NCI-H1694 treated with DMSO at 0.1 percent for 48 hours (cell line): ENCODE results near the gene DCHS1.
A peak's percentile ranks its signal among the peaks of the same experiment; 100 is the strongest.

Source experiments
- DNase-seq: peaks from one replicate; lab custom pipeline; 2025; lab: John Stamatoyannopoulos, UW

Gene DCHS1

DNA sequence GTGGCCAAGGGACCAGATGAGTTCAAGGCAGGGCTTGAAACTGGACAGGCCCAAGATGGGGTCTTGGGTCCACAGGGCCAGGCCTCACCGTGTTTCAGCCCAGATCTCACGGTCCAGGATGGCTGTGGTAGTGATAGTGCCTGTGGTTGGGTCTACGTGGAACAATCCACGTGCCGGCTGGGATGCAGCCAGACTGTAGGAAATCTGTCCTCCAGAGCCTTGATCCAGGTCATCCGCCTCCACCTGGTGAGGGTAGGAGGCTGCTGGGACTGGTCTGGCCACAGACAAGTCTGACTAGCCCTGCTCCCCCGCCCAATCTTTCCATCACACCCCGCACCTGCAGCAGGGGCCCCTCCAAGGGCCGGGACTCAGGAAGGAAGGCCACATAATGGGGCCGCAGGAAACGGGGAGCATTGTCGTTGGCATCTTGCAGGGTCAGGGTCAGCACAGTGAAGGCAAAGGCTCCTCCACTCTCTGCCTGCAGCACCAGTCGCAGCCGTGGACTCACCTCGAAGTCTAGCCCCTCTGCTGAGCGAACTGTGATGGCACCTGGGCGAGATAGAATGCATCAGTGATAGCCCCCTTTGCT, 29.7 kb downstream of the DCHS1 start:
- no peak for DNase-seq

DNA sequence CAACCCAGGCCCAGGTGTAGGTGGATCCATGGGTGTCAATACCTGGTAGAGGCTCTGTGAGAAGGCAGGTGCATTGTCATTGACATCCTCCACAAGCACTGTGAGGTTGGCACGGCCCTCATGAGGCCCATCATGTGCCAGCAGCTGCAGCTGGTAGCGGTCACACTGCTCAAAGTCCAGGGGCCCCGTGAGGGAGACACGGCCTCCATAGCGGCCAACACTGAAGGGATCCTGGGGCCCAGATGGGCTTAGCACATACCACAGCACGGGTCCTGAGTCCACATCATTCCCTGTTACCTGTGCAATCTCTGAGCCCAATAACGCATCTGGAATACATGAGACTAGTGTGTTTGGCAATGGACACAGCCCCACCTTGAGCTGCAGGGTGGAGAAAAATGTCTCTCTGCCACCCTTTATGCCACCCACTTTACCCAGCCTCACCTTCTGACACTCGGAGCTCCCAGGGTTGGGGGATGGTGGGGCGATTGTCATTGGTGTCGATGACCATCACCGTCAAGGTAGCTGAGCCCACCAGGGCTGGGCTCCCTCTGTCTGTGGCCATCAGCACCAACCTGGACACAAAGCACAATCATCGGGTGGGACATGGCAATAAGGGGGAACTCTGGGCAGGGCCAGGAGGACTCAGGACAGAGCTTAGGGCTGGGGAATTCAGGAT, 30.3 kb downstream of the DCHS1 start:
- DNase-seq, result no peak

DNA sequence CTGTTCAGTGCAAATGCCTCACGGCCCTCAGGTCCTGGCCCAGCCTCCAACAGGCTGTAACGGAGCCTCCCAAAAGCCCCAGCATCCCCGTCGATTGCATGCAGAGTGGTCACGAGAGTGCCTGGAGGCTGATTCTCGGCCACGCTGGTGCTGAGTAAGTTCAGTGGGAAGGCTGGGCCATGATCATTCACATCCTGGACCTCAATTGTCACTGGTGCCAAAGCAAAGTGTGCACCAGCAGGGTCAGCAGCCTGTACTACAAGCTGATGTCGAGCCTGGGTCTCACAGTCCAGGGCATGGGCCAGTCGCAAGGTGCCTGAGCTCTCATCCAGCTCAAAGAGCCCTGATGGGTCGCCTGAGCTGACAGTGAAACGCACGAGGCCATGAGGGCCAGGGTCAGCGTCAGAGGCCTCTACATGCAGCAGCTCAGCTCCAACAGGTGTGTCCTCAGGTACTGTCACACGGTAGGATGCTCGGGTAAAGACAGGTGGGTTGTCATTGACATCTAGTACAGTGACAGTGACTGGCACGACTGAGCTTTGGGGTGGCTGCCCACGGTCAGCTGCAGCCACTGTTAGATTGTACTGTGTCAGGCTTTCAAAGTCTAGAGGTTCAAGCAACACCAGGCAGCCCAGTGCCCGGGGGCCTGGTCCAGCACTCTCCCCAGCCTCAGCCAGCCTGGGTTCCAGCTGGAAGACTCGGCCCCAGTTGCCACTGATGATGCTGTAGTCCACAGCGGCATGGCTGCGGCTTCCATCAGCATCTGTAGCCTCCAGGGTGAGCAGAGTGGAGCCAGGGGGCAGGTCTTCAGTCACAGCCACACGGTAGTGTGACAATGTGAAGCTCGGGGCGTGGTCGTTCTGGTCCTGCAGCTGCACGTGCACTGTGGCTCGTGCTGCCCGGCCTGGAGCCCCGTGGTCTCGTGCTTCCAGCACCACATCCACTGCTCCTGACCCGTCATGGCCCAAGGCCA, 31.9 kb downstream of the DCHS1 start:
- DNase-seq, result no peak

DNA sequence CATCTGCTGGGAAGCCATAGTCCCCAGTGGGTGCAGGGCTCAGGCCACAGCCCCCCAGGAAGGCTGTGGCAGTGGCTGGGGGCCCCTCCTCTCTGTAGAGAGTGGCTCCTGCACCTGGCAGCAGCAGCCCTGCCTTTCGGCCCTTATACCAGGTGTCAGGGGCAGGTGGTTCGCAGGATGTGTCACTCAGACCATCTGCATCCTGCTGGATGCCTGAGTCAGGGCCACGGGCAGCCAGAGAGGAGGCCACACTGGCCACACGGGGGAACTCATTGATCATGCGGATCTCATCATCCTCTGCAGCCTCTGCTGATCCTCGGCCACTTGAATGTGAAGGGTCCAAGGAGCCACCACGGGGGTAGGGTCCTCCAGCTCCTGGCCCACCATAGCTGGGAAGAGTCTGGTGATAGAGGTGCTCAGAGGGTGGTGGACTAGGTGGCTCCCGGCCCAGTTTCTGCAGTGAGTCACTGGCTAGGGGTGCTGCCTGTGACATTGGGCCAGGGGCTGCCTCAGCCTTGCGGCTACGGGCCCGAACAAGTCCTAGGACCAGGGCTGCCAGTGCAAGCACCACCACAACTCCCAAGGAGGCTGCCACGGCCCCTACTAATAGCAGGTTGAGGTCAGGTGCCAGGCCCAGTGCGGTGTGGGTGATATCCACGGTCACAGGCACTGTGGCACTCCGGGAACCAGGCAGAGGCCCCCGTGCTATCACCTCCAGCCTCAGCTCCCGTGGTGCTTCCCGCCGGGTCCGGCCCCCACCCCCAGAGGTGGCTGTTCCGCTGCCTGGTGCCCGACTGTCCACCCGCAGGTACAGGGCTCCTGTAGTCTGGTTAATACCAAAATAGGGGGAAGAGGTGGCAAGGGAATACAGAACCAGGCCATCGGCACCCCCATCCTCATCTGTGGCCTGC, 33.1 kb downstream of the DCHS1 start:
- no peak for DNase-seq

DNA sequence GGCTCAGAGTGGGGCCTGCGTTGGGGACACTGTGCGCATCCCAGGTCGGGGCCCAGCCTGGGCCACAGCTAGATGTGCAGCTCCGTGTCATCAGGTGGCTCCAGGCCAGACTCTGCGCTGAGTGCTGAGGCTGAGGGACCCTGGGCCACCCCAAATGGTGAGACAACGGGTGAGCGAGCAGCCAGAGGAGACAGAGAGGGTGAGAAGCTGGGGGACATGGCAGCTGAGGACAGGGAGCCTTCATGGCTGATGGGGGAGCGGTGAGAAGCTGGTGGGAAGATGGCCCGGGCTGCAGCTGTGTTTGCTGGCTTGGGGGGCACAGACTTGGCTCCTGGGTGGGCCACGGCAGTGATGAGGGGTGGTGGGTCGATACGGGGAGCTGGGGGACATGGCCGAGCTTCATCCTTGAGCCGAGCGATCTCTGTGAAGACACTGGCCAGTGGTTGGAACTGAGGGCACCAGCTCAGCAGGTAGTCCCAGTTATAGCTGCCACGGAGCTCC, 33.8 kb downstream of the DCHS1 start:
- no peak for DNase-seq

DNA sequence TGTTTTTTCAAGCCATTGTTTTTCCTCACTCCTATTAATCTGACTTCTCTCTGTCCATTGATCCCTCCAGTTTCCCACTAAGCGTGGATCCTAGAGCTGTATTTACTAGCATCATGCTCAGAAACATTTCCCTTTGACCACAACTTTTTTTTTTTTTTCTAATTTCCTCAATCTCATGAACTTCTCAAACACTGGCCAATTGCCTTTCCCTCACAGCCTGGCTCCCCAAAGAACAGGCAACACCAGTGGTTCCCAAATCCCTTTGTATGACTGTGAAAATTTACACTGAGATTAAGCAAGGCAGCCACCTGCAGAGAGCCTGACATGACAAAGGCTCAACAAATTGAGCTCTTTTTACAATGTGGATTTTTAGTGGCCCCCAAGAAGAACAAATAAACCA, 35.0 kb downstream of the DCHS1 start:
- no peak for DNase-seq

DNA sequence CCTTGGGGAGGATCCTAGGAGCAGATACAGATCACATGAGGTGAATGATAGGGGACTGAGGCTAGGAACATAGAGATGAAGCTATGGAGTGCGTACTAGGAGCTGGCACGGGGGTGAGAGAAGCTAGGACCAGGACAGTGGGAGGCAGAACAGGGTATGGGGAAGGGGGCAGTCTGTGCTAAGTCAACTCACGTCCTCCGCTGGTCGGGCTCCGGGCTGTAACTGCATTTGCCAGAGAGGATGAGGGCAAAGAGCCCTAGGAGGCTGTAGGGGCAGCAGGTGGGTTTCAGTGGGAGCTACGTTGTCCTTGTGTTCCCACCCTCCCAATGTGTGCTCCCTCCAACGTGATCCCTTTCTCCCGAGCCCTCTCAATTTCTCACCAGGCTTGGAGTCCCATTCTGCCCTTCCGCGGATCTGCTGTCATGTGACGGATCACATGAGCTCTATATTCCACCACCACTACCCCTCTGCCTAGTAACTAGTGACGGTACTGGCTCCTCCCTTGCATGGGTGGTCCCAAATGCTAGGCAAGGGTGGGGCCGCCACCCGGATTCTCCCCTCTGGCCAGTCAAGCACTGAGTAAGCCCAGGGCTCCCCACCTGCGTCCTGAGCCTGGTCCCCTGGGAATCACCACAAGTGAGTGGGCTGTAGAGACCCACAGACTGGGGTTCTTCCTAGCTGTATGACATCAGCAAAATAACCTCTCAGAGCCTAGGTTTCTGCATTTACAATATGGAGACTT, 36.4 kb downstream of the DCHS1 start, which contains the start of gene TPP1:
TSS of gene TPP1 (minus strand) at position 419 of the 742 bp plus-strand sequence. CDS start at position 397, 22 bp downstream.
- peak; percentile 85 for DNase-seq

DNA sequence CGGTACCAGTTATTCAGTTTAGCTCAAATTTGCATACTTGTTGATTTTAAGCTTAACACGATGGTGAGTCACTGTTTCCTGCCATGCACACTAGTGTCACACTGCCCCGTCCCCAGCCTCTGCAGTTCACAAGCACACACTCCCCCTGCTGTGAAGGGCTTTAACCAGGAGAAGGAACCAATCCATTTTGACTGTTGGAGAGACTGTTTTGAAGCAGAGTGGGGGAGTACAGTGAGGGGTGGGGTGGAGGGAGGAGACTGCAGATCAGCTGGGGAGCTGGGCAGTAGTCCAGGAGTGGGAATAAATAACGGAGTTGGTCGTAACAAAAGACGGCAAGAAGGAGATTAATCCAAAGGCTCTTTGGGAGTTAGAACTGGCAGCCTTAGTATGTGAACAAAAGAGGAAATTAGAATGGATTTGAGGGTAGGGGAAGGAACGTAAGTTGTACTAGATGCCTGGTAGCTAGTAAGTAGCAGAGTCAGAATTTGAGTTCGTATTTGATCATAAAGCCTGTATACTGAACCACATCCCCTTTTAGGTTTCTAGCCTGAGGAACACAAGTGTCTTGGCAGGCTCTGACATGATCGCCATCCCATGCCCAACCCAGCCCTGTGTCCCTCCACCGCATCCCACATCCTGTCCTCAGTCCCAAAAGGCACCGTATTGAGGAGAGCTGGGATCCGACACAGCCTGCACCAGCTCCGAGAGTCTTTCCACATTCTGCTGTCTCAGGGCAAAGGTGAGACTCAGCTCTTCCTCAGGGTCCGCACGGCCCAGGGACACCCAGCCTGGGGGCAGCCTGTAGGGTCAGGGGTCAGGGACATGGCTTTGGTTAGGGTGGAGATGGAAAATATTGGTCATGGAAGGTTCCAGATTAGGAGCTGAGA, 37.2 kb downstream of the DCHS1 start:
- no peak for DNase-seq

DNA sequence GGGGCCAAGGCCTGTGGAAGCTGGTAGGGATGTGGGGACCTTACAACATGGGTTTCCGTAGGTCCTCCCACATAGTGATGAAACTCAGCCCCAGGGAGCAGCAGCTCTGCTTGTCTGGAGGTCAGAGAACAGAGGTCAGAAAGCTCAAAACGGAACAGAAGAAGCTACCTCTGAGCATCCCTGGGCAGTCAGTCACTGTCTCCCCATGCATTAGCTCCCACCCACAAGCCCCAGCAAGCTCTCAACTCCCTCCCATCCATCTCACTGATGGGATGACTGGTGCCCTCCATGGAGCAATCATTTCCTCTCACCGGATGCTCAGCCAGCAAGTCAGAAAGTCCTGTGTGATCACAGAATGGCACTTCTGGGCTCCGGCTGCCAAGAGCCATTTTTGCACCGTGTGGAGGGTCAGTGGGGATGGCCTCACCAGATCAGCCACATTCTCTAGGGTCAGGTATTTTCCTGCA, 38.3 kb downstream of the DCHS1 start:
- no peak for DNase-seq

DNA sequence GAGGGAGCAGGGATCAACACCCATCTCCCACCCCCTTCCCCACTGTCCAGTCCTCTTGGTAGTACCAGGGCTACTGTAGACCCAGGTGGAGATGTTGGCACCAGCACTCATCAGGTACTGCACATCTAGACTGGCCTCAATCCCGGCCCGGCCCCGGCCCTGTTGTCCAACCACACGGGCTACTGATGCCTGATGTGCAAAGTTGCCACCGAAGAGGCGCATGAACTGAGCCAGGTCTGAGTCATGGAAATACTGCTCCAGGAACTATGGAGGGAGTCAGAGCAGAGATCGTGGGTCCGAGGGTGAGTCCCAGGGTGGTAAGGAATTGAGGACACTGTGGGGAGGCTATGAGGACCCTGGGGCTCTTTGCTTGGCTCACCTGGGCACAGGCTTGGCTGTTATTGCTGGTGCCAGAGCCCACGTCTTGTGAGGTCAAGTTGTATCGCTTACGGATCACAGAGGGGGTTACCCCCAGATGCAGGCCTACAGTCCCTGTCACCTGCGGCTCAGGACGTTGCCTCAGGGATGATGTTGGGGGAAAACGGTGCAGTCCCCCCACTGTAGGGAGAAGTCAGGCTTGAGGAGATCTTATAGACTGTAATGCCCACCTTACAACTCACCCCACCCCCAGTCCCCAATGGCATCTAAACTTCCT, 38.9 kb downstream of the DCHS1 start:
- no peak for DNase-seq

DNA sequence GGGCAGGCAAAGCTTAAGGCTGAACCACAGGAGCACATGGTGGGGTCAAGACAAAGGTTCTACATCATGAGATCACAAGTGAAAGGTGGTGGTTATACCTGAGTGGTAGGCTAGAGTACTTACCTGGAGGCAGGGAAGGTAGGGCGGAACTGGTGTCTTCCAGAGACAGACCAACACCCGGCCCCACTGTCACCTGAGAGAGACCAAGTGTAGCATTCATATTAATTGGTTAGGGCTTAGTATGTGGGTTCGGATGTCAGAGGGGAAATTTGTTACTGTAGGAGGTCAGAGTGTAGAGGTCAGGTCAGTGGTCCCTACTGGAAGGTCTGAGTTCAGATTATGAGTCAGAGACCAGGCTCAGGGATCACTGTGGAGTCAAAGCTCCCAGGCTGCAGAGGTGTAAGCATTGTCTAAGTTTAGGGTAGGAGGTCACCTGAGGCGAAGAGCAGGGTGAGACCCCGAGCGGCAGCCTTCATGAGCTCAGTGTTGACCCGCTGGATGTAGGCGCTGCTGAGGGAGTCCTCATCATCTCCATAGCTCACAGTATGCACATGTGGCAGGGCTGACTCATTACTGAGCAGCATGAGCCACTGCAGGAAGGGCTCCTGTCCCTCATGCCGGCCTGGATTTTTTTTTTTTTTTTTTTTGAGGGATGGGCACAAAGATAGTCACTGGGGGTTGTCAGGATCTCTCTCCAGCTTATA, 39.6 kb downstream of the DCHS1 start:
- DNase-seq, result no peak

DNA sequence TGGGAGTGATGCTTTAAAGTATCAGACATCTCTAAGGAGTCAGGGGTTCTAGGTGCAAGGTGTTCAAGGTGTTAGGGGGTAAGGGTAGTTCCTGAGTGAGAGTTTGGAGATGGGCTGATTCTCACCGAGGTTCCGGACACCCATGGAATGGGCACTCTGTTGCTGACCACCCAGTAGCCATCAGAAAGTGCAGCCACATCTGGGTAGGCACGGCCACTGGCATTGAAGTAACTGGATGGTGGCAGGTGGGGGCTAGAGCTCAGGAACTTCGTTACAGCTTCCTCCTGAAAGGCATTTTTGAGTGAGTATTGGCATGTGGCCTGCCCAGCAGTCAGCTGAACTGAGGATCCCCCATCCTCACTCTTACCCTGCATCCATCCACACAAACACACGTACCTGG, 40.6 kb downstream of the DCHS1 start:
- no peak for DNase-seq

DNA sequence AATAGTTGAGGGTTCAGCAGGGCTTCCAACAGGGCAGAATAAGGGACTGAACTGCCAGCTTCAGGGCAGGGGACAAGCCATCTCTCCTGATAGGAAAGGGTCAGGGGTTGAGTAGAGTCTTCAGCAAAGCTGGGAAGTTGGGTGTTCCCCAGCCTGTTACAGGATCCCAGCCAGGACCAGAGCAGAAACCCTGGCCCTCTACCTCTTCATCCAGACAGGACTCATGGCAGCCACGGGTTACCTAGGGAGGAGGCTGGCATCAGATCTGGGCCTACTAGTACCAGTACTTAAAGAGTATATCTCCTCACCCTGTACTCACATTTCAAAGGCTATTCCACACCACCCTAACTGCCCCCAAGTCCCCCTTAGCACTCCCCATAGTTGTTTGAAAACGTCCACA, 41.2 kb downstream of the DCHS1 start:
- DNase-seq, result no peak

DNA sequence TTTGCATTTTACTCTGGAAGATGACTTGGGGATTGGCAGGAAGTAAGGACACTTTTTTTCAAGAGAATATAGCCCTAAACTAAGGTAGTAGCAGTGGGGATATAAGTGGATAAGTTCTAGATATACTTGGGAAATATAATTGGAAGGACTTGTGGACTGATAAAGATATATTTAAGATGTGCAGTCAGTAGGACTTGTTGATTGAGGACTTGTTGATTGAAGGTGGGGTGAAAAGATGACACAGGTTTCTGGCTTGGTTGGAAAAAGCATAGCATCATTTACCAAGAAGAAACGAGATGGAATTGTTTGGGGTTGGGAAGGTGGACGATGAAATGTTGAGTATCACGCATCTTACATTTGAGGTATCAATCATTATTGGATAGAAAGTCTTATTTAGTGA, 42.1 kb downstream of the DCHS1 start:
- DNase-seq, result no peak

DNA sequence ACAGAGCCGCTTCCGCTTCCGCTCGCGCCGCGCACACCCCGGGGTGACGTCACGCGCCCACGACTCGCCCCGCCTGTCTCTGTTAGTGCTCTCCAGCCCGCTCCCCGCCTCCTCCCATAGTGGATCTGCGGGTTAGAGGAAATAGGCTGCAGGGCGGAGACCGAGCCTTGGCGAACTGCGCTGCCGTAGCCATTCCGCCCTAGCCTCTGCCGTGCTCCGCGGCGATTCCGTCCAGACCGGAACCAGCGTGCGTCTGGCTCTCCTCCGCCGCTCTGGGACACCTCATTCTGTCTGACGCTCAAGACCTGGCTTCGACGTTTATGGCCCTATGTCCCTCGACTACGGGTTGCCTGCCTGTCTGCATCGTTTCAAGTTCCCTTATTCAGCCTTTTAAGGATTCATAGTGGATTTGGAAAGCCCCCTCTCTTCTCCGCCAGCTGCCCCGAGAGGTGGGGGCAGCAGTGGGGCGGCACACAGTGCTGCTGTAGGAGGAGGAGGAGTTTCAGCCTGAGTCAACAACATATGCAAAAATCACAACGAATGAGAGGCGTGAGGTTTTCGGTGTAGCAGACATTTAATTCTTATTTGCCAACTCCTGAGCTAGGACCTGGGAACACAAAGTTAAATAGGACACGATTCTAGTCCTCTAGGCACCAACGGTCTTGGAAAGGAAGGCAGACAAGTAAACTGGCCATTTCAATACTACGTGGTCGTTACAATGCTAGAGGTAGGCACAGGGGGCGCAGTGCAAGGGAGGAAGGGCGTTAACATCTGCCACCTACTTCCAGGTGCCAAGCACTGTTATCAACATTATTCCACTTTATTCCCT, 43.2 kb downstream of the DCHS1 start, which contains the start of gene TAF10:
TSS of gene TAF10 (minus strand) at position 4 of the 829 bp plus-strand sequence. CDS start 27 bp downstream, outside the sequence.
- peak; percentile 71 for DNase-seq

DNA sequence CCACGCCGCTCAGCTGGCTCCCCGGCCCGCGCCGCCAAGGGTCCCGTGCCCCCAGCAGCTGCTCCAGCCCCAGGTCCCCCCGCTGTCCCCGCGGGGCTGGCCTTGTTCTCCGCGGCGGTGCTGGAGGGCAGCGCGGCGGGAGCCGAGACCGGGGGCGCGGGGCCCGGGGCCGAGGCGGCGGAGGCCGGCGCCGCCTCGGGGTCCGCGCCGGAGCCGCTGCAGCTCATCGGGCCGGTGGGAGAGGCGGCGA, 43.7 kb downstream of the DCHS1 start:
- DNase-seq, result no peak

DNA sequence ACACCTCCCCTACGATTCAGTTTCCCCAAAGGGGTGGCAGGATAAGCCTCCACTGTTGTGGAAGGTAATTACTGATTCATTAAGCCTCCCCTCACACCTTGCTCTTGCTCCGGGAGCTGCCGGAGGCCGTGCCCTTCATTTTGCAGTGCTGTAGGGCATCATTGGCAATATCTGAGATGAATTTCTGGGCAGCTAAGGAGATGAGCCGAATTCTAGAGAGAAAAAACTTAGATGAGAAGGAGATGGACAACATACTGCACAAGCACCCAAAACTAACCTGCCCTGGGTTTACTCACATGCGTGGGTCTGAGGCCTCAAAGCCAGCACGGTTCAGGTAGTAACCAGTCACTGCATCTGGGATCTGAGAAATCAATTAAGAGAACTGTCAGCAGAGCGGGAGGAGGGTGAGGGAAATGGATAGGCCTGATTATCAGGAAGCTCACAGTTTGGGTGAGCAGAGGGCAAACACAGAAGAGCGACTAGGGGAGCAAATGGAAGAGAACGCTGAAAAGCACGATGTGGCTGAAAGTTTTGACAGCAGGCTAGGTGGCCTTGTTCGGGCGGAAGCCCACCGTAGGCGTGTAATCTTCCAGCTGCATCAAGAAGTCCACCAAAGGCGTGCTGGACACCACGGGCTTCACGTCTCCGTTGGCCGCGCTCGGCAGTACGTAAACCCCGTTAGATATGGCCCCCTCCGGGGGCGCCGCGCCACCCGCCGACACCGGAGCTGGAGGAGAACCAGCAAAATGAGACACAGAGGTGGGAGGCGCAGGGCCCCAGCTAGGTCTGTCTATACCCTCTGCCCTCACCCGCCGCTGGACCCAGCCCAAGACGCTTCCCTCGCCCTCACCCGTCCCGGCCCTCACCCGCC, 44.3 kb downstream of the DCHS1 start:
- peak; percentile 2 for DNase-seq
